Measurements from ENCODE around the gene KCNMB2.

KCNMB2 gene

GRCh38 chr3:178583963-178584575 is 47.8 kb downstream of the KCNMB2 start:
- no peak for DNase-seq

- no peak for DNase-seq
Measured at GRCh38 chr3:178584722-178585380, 48.6 kb downstream of the KCNMB2 start.

- DNase-seq: no peak
Measured at GRCh38 chr3:178585454-178585853, 49.2 kb downstream of the KCNMB2 start.

GRCh38 chr3:178586076-178586475 is 49.8 kb downstream of the KCNMB2 start:
- DNase-seq: no peak

- no peak for DNase-seq
Measured at GRCh38 chr3:178588628-178589027, 52.4 kb downstream of the KCNMB2 start.

GRCh38 chr3:178593786-178594185 is 57.5 kb downstream of the KCNMB2 start:
- DNase-seq: no peak

- DNase-seq: no peak
Measured at GRCh38 chr3:178597371-178597770, 61.1 kb downstream of the KCNMB2 start.

- no peak for DNase-seq
Measured at GRCh38 chr3:178602856-178603255, 66.6 kb downstream of the KCNMB2 start.

GRCh38 chr3:178603735-178604134 is 67.5 kb downstream of the KCNMB2 start:
- no peak for DNase-seq

GRCh38 chr3:178618197-178618596 is 82.0 kb downstream of the KCNMB2 start:
- DNase-seq: no peak

GRCh38 chr3:178618896-178619295 is 82.7 kb downstream of the KCNMB2 start:
- no peak for DNase-seq

GRCh38 chr3:178623666-178624255 is 87.5 kb downstream of the KCNMB2 start:
- no peak for DNase-seq

GRCh38 chr3:178624276-178624675 is 88.0 kb downstream of the KCNMB2 start:
- no peak for DNase-seq

- DNase-seq: no peak
Measured at GRCh38 chr3:178625053-178625600, 88.9 kb downstream of the KCNMB2 start.

GRCh38 chr3:178628037-178628436 is 91.8 kb downstream of the KCNMB2 start:
- DNase-seq: no peak

GRCh38 chr3:178629430-178630178 is 93.4 kb downstream of the KCNMB2 start:
- no peak for DNase-seq

GRCh38 chr3:178631950-178632349 is 95.7 kb downstream of the KCNMB2 start:
- DNase-seq: no peak

- no peak for DNase-seq
Measured at GRCh38 chr3:178634975-178635374, 98.7 kb downstream of the KCNMB2 start.

- no peak for DNase-seq
Measured at GRCh38 chr3:178637802-178638201, 101.6 kb downstream of the KCNMB2 start.

GRCh38 chr3:178645503-178645902 is 109.3 kb downstream of the KCNMB2 start:
- DNase-seq: no peak

- no peak for DNase-seq
Measured at GRCh38 chr3:178646186-178646862, 110.1 kb downstream of the KCNMB2 start.

- DNase-seq: no peak
Measured at GRCh38 chr3:178655488-178655887, 119.3 kb downstream of the KCNMB2 start.
